Measurements from ENCODE around the gene PCBP3. TPM values are rescaled to one million over a fixed set of nuclear protein-coding genes. Genes with fewer than 3 reads are reported as not detected.

The PCBP3 gene
- total and polyA plus RNA-seq, 2 of the 8 experiments (the other 6 are each of a cell fraction or from before 2014, with no cell fraction given): 3.5 to 6.3 TPM

DNA sequence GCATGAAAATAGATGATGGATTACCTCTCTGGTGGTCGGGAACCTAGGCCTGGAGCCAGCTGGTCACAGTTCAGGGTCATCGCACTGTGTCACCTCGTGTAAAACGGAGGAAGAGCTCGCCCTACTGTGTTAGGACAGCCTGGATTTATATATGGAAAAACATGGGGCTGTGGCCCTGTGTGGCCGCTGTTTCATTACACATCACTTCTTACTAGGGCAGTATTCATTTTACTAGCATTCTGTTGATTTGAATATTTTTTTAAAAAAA, 233.6 kb downstream of the PCBP3 start:
- Histone ChIP-seq H3K18ac (ENCODE audit: extremely low read depth, low read length) (no peak overlapping the region), H2BK15ac (ENCODE audit: low read length) (no peak overlapping the region), H4K20me1 (replicated peaks in 1 of 2; ENCODE audit: control insufficient read depth in 1 of 2, insufficient read depth in 2 of 2, low read length in 2 of 2) (no peaks in the 10 kb centered on the region), H3K27ac (ENCODE audit: low read depth, low read length) (no peak overlapping the region), H3K4ac (replicated peaks; ENCODE audit: insufficient read length, low read depth, low read length) (no peak overlapping the region), H2BK5ac (ENCODE audit: low read depth, low read length) (no peak overlapping the region), H3K36me3 (ENCODE audit: control insufficient read depth in 2 of 4, insufficient read depth in 4 of 4, low read length in 3 of 4) (no peaks in the 10 kb centered on the region), H3K4me1 (replicated peaks in 1 of 4; ENCODE audit: control insufficient read depth in 3 of 4, insufficient read depth in 4 of 4, low read length in 3 of 4) (peaks cover 0 to 3% (median 0%) of the 10 kb centered on the region in 4 experiments; a peak in 3 of 7 replicates), H3K9me3 (ENCODE audit: insufficient read depth in 2 of 2, low read depth in 1 of 2, low read length in 1 of 2) (no peaks in the 10 kb centered on the region), H3K4me2 (ENCODE audit: insufficient read depth in 1 of 2, low read depth in 2 of 2, low read length in 2 of 2) (no peak overlapping the region), H4K5ac (ENCODE audit: insufficient read length, low read depth, low read length) (no peak overlapping the region), H2BK20ac (ENCODE audit: low read length) (no peak overlapping the region), H2AFZ (ENCODE audit: low read length) (no peak overlapping the region), H3K56ac (replicated peaks; ENCODE audit: insufficient read length, low read depth, low read length) (no peak overlapping the region), H3K23ac (ENCODE audit: insufficient read length) (no peak overlapping the region), H3K27me3 (replicated peaks in 1 of 4; ENCODE audit: control insufficient read depth in 3 of 4, extremely low read depth in 1 of 4, insufficient read depth in 3 of 4, low read length in 3 of 4) (no peaks in the 10 kb centered on the region), H2BK12ac (ENCODE audit: low read depth, low read length) (no peak overlapping the region), H3K14ac (ENCODE audit: insufficient read length) (no peak overlapping the region), H3K23me2 (ENCODE audit: low read depth, low read length) (no peaks in the 10 kb centered on the region), H2AK5ac (ENCODE audit: low read depth, low read length) (no peak overlapping the region), H3K79me2 (ENCODE audit: control insufficient read depth in 1 of 2, insufficient read depth in 2 of 2, low read length in 2 of 2) (no peaks in the 10 kb centered on the region), H3K4me3 (ENCODE audit: extremely low read depth in 1 of 4, insufficient read depth in 2 of 4, low read depth in 3 of 4, low read length in 4 of 4) (no peak overlapping the region), H4K8ac (ENCODE audit: extremely low read depth, insufficient read depth, low read length) (no peak overlapping the region), H4K91ac (replicated peaks; ENCODE audit: insufficient read length, low read length) (no peak overlapping the region), H2BK120ac (replicated peaks; ENCODE audit: low read depth, low read length) (no peak overlapping the region), H3K79me1 (ENCODE audit: low read depth, low read length) (no peaks in the 10 kb centered on the region), H3K9ac (replicated peaks in 1 of 4; ENCODE audit: extremely low read depth in 1 of 4, low read depth in 3 of 4, low read length in 3 of 4) (no peak overlapping the region)
- ChIA-PET POLR2A (ENCODE audit: partially characterized antibody) (no interaction called here), CTCF (ENCODE audit: partially characterized antibody) (interaction anchor here (0.9 to 6.2 kb wide), 8 partner anchors 12 to 231 kb away, joined by 3 to 36 read pairs (median 3); no protein-coding TSS in a partner anchor)
- WGBS, 2 experiments (ENCODE audit: extremely low coverage in 1 of 2, insufficient coverage in 1 of 2, insufficient read length in 1 of 2, insufficient replicate concordance in 2 of 2, low coverage in 1 of 2, low lambda C conversion rate in 2 of 2, missing lambda C conversion rate in 1 of 2): 88% methylated on average over 6 of the region's 6 CpGs; no CpG with 5 or more reads in 1 of the 2 experiments
- DNase-seq (ENCODE audit: low read depth in 1 of 2, low spot score in 2 of 2) (no peak), FAIRE-seq (no peak)
- no peak for TF ChIP-seq SRF (IDR thresholded peaks at IDR 0.05; ENCODE audit: low read depth, low read length)
- no peak for TF ChIP-seq SIN3A (conservative IDR thresholded peaks at IDR 0.05 in 1 of 2, IDR thresholded peaks at IDR 0.05 in 1 of 2; ENCODE audit: low read depth in 1 of 2, low read length in 2 of 2)
- no peak for TF ChIP-seq GTF2F1 (IDR thresholded peaks at IDR 0.05; ENCODE audit: borderline replicate concordance, low read depth, low read length)
- no peak for TF ChIP-seq SIRT6 (IDR thresholded peaks at IDR 0.05; ENCODE audit: low read length)
- no peak for TF ChIP-seq SP4 (IDR thresholded peaks at IDR 0.05; ENCODE audit: low read length)
- TF ChIP-seq MAFK (IDR thresholded peaks at IDR 0.05; ENCODE audit: low read depth, low read length): no peak
- TF ChIP-seq TCF12 (IDR thresholded peaks at IDR 0.05; ENCODE audit: low read depth, low read length): no peak
- no peak for TF ChIP-seq BRCA1 (IDR thresholded peaks at IDR 0.05; ENCODE audit: low read depth, low read length)
- TF ChIP-seq ZNF274 (IDR thresholded peaks at IDR 0.05; ENCODE audit: borderline replicate concordance, extremely low read depth, low read length): no peak
- TF ChIP-seq SAP30 (IDR thresholded peaks at IDR 0.05; ENCODE audit: insufficient read depth, insufficient replicate concordance, low read length): no peak
- TF ChIP-seq TAF7 (optimal IDR thresholded peaks at IDR 0.05; ENCODE audit: borderline replicate concordance, low read depth, low read length): no peak
- no peak for TF ChIP-seq CBX5 (IDR thresholded peaks at IDR 0.05; ENCODE audit: low read depth, low read length)
- TF ChIP-seq CHD1 (IDR thresholded peaks at IDR 0.05; ENCODE audit: low read depth, low read length): no peak
- no peak for TF ChIP-seq PHF8 (conservative IDR thresholded peaks at IDR 0.05; ENCODE audit: low read depth, low read length)
- no peak for TF ChIP-seq RXRA (IDR thresholded peaks at IDR 0.05; ENCODE audit: insufficient read depth, low read depth, low read length)
